Measurements from ENCODE around the gene YIF1B.

DNA sequence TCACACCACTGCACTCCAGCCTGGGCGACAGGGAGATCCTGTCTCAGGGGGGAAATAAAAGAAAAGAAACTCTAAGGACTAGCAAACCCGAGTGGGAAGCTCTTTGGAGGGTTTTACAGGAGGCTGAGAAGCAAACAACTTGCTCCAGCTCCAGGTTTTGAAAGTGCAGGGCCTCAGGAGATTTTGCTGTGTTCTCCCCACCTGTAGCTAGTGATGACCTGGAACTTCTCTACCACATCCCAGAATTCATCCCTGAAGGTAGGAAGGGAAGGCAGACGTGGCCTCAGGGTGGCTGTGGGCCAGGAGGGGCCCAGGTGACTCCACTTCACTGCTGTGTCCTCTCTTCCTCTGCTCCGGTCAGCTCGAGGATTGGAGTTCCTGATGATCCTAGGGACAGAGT is 42.3 kb upstream of the YIF1B start:
- TF ChIP-seq, protein P1, sequence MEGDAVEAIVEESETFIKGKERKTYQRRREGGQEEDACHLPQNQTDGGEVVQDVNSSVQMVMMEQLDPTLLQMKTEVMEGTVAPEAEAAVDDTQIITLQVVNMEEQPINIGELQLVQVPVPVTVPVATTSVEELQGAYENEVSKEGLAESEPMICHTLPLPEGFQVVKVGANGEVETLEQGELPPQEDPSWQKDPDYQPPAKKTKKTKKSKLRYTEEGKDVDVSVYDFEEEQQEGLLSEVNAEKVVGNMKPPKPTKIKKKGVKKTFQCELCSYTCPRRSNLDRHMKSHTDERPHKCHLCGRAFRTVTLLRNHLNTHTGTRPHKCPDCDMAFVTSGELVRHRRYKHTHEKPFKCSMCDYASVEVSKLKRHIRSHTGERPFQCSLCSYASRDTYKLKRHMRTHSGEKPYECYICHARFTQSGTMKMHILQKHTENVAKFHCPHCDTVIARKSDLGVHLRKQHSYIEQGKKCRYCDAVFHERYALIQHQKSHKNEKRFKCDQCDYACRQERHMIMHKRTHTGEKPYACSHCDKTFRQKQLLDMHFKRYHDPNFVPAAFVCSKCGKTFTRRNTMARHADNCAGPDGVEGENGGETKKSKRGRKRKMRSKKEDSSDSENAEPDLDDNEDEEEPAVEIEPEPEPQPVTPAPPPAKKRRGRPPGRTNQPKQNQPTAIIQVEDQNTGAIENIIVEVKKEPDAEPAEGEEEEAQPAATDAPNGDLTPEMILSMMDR (IDR thresholded peaks at IDR 0.05) = no peak
- TF ChIP-seq POLR2AphosphoS5 (IDR thresholded peaks at IDR 0.05) (no peak), POLR2A (IDR thresholded peaks at IDR 0.05) (no peak)
